ENCODE results near the gene AK5.
A peak's percentile ranks its signal among the peaks of the same experiment; 100 is the strongest.
"Not testable (repeated sequence)": the region's sequence is repeated elsewhere in the genome, so short reads cannot be mapped to it uniquely, and the experiment has no call there.

AK5 gene

GRCh38 chr1:77418055-77418454 lies 136.2 kb downstream of the AK5 start:
- DNase-seq (ENCODE audit: low read depth, low spot score); H3K4me3 ChIP-seq (ENCODE audit: low read length): not testable (repeated sequence)

- DNase-seq (ENCODE audit: low read depth, low spot score): peak; percentile 60
Observed at GRCh38 chr1:77421504-77422233, 139.8 kb downstream of the AK5 start.

GRCh38 chr1:77424236-77424635 lies 142.4 kb downstream of the AK5 start:
- no peak for DNase-seq (ENCODE audit: low read depth, low spot score)
- no peak overlapping the region for H3K4me3 ChIP-seq (ENCODE audit: low read length)

More at GRCh38 chr1:77421504-77422233, 139.8 kb downstream of the AK5 start:
- no peak overlapping the region for H3K4me3 ChIP-seq (ENCODE audit: low read length)

- H3K4me3 ChIP-seq (ENCODE audit: low read length): no peak overlapping the region
Observed at GRCh38 chr1:77428068-77428467, 146.2 kb downstream of the AK5 start.

GRCh38 chr1:77430966-77431690 lies 149.3 kb downstream of the AK5 start:
- no peak overlapping the region for H3K4me3 ChIP-seq (ENCODE audit: low read length)
- peak; percentile 51 for DNase-seq (ENCODE audit: low read depth, low spot score)

More at GRCh38 chr1:77428068-77428467, 146.2 kb downstream of the AK5 start:
- DNase-seq (ENCODE audit: low read depth, low spot score): no peak

- H3K4me3 ChIP-seq (ENCODE audit: low read length): no peak overlapping the region
- no peak for DNase-seq (ENCODE audit: low read depth, low spot score)
Observed at GRCh38 chr1:77433934-77434333, 152.1 kb downstream of the AK5 start.

- H3K4me3 ChIP-seq (ENCODE audit: low read length): no peak overlapping the region
- no peak for DNase-seq (ENCODE audit: low read depth, low spot score)
Observed at GRCh38 chr1:77434967-77435366, 153.1 kb downstream of the AK5 start.

- no peak for DNase-seq (ENCODE audit: low read depth, low spot score)
- no peak overlapping the region for H3K4me3 ChIP-seq (ENCODE audit: low read length)
Observed at GRCh38 chr1:77438236-77438913, 156.6 kb downstream of the AK5 start.

- H3K4me3 ChIP-seq (ENCODE audit: low read length): no peak overlapping the region
- DNase-seq (ENCODE audit: low read depth, low spot score): no peak
Observed at GRCh38 chr1:77446841-77447555, 165.2 kb downstream of the AK5 start.

GRCh38 chr1:77447669-77448068 lies 165.8 kb downstream of the AK5 start:
- DNase-seq (ENCODE audit: low read depth, low spot score): no peak

GRCh38 chr1:77459881-77460280 lies 178.1 kb downstream of the AK5 start:
- DNase-seq (ENCODE audit: low read depth, low spot score): no peak
- no peak overlapping the region for H3K4me3 ChIP-seq (ENCODE audit: low read length)

More at GRCh38 chr1:77447669-77448068, 165.8 kb downstream of the AK5 start:
- H3K4me3 ChIP-seq (ENCODE audit: low read length): no peak overlapping the region

GRCh38 chr1:77461691-77462090 lies 179.9 kb downstream of the AK5 start:
- no peak overlapping the region for H3K4me3 ChIP-seq (ENCODE audit: low read length)
- no peak for DNase-seq (ENCODE audit: low read depth, low spot score)

- no peak overlapping the region for H3K4me3 ChIP-seq (ENCODE audit: low read length)
- DNase-seq (ENCODE audit: low read depth, low spot score): no peak
Observed at GRCh38 chr1:77463216-77463615, 181.4 kb downstream of the AK5 start.

GRCh38 chr1:77465139-77465538 lies 183.3 kb downstream of the AK5 start:
- DNase-seq (ENCODE audit: low read depth, low spot score): no peak
- H3K4me3 ChIP-seq (ENCODE audit: low read length): no peak overlapping the region

- DNase-seq (ENCODE audit: low read depth, low spot score): no peak
- H3K4me3 ChIP-seq (ENCODE audit: low read length): no peak overlapping the region
Observed at GRCh38 chr1:77465922-77466321, 184.1 kb downstream of the AK5 start.

- no peak for DNase-seq (ENCODE audit: low read depth, low spot score)
- H3K4me3 ChIP-seq (ENCODE audit: low read length): no peak overlapping the region
Observed at GRCh38 chr1:77467021-77467595, 185.3 kb downstream of the AK5 start.

GRCh38 chr1:77467741-77468140 lies 185.9 kb downstream of the AK5 start:
- H3K4me3 ChIP-seq (ENCODE audit: low read length): no peak overlapping the region
- no peak for DNase-seq (ENCODE audit: low read depth, low spot score)

GRCh38 chr1:77468257-77468948 lies 186.6 kb downstream of the AK5 start:
- H3K4me3 ChIP-seq (ENCODE audit: low read length): no peak overlapping the region
- no peak for DNase-seq (ENCODE audit: low read depth, low spot score)

Data from Jurkat, Clone E6-1 (cell line).